GM21367 (cell line): Measurements from ENCODE around the gene CELSR1.

Source experiments
- ATAC-seq: cut with Tn5 transposase; IDR thresholded peaks from one replicate; pipeline ENCODE4 v1.9.1; 2021; ENCODE audit not compliant: unreplicated experiment

Gene CELSR1

DNA sequence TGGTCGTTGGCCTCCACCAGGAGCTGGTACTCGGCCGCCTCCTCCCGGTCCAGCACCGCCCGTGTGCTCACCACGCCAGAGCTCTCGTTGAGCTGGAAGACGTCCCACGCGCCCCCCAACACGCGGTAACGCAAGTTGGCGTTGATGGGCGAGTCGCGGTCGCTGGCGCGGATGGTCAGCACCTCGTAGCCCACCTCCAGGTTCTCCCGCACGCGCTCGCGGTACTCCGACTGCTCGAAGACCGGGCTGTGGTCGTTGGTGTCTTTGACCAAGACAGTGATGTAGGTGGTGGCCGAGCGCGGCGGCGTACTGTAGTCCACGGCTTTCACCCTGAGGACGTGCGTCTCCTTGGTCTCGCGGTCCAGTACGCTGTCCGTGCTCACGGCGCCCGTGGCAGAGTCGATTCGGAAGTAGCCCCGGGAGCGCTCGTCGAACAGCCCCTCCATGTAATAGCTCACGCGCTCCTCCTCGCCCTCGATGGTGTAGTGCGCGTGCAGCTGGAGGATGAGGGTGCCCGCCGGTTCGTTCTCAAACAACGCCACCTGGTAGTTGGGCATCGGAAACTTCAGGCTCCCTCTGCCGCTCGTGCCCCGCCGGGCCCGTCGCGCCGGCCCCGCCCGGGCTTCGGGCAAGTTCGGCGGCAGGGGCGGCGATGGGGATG is 1.4 kb downstream of the CELSR1 start:
- no peak for ATAC-seq

DNA sequence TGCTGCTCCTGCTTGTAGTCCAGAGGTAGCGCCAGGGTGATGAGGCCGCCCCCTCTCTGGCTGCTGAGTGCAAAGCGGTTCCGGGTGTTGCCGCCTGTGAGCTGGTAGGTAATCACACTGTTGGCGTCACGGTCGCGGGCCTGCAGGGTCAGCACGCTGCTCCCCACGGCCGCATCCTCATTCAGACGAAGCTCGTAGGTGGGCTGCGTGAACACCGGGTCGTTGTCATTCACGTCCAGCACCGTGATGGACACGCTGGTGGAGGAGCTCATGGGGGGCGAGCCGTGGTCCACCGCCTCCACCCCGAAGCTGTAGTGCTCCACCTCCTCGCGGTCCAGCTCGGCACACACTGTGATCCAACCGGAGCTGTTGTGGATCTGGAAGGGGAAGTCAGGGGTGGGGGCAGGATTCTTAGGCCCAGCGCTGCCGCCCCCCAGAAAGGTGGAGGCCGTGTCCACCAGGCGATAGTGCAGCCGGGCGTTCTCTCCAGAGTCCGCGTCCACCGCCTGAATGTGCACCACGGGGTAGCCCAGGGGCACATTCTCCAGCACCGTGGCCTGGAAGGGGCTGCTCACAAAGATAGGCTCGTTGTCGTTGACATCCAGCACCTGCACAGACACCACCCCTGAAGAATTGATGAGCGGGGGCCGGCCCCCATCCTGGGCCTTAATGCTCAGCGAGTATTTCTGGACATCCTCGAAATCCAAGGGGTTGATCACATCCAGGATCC is 2.4 kb downstream of the CELSR1 start:
- no peak for ATAC-seq

DNA sequence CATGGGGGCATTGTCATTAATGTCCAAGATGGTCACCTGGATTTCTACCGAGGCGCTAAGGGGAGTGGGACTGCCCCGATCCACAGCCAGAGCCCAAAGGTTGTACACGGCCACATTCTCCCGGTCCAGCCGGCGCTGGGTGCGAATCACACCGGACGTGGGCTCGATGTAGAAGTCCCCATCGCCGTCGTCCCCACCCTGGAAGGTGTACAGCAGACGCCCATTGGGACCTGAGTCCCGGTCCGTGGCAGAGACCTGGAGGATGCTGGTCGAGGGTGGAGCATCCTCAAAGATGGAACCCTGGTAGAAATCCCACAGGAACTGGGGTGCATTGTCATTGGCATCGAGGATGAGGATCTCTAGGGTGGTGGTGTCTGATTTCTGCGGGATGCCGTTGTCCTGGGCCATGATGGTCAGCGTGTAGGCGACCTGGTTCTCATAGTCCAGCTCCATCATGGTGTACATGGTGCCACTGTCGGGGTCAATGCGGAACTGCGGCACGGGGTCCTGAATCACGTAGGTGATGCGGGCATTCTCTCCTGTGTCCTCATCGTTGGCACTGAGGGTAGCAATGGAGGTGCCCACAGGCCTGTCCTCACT is 3.1 kb downstream of the CELSR1 start:
- no peak for ATAC-seq

DNA sequence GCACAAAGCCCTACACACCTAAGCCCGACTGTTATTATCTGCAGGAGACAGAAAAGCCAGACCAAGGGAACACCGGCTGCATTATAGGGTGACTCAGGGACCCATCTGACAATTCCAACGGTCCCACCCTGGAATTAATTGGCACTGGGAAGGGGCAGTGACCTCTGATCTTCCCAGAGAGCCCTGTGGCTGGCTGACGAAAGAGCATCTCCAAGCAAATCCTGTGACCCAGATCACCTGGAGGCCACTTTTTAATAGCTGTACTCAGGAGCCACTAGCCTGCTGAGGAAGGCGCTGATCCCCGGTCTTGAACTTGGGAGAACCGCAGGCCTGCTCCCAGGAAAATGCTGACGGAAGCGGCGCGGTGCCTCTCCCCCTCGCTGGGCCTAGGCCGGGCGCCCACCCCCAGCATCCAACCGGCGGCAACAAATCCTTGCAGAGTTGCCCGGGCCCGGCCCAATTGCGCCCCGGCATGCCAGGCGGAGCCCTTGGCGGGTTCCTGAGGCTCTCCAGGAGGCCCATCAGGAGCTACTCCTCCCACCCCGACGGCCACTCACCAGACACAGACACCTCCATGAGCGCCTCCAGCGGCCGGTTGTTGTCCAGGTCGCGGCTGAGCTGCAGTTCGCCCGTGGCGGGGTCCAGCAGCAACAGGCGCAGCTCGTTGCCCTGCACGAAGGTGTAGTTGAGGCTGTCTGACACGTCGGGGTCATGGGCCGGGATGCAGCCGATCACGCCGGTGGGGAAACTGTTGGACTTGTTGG is 4.2 kb downstream of the CELSR1 start:
- ATAC-seq = no peak

GRCh38 chr22:46532416-46532815 is 5.0 kb downstream of the CELSR1 start:
- ATAC-seq = no peak

- no peak for ATAC-seq
These were observed 5.7 kb downstream of the CELSR1 start for GRCh38 chr22:46531581-46532175.

DNA sequence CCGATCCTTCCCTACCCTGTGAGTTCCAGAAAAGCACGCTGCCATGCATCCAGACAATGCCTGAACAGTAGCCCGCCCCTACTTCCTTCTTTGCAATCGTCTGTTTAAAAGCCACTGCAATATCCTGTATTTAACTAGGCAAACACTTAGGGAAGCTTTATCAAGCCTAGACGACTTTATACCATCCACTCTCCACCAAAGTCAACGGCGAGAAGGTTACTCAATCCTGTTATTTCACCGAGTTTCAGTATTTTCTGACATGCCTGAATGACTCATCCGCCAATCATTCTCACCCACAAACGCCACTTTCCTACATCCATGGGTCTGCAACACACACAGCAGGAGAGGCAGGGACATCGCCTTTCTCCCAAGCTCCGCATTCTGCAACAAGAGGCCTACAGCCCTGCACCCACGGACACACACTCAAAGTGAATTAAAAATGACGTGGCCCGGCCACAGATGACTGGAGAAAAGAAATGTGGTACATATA is 9.3 kb downstream of the CELSR1 start:
- no peak for ATAC-seq

DNA sequence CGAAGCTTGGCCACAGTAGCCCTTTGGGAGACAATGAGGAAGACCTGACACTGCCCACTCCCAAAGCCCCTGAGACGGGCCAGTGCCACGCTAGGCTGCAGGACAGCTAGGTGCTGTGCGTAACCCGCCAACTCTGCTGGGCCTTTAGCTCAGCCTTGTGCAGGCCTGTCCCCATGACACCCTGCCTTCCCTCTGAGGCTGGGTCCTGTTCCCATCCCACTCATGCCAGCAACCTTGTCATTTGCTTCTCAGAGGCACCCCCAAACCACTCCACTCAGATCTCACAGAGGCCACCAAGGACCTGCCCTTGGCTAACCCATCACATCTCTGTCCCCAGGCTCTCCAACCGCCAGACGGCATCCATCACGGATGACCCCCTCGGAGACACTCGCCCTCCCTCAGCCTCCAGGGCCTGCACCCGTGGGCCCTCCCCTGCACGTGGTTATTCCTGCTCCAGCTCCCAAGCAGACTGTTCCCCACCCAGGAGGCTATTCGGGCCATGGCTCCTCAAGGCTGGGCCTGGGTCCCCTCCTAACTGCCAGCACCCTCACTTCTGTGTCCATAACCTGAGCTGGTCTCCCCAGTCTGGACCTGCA is 11.1 kb downstream of the CELSR1 start:
- no peak for ATAC-seq

GRCh38 chr22:46525389-46526243 is 11.8 kb downstream of the CELSR1 start:
- no peak for ATAC-seq

DNA sequence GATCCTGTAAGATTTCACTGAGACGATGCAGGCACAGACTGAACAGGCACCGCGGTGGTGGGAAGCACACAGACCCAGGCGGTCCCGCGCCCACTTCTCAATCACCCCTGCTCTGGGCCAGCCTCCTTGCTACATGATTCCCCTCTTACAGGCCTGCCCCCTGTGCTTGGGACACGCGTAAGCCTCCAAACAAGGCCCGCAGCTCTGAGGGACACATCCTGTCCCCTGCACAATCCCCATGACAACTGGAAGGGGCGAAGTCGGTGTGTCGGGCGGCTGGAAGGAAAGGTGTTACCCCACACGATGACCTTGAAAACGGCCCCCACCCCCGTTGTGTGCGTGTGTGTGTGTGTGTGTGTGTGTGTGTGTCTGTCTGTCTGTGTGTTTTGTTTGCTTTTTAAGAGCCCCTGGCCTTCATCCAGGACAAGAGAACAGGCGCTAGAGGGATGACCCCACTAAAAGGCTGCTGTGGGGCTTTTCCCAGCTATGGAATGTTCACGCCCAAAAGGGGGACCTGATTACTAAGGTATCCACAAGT is 13.1 kb downstream of the CELSR1 start:
- ATAC-seq = no peak

GRCh38 chr22:46522797-46523196 is 14.6 kb downstream of the CELSR1 start:
- no peak for ATAC-seq

DNA sequence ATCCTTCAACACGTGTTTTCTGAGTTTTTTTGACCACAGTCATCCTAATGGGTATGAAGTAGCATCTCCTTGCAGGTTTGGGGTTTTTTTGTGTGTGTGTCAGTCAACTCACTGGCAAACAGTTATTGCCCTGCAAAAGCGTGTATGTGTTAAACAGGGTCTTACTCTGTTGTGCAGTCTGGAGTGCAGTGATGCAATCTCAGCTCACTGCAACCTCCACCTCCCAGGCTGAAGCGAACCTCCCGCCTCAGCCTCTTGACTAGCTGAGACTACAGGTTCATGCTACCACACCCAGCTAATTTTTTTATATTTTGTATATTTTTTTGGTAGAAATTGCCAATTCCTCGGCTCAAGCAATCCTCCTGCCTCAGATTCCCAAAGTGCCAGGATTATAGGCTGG is 15.4 kb downstream of the CELSR1 start:
- no peak for ATAC-seq

- no peak for ATAC-seq
These were observed 16.5 kb downstream of the CELSR1 start for GRCh38 chr22:46520880-46521279.

GRCh38 chr22:46519377-46519776 is 18.0 kb downstream of the CELSR1 start:
- ATAC-seq = no peak

GRCh38 chr22:46518542-46519325 is 18.7 kb downstream of the CELSR1 start:
- no peak for ATAC-seq

- no peak for ATAC-seq
These were observed 19.4 kb downstream of the CELSR1 start for GRCh38 chr22:46518038-46518437.

GRCh38 chr22:46517255-46517761 is 20.1 kb downstream of the CELSR1 start:
- no peak for ATAC-seq

- no peak for ATAC-seq
These were observed 20.8 kb downstream of the CELSR1 start for GRCh38 chr22:46516638-46517037.
